Measurements from ENCODE around the gene GP5.

GP5 gene

DNA sequence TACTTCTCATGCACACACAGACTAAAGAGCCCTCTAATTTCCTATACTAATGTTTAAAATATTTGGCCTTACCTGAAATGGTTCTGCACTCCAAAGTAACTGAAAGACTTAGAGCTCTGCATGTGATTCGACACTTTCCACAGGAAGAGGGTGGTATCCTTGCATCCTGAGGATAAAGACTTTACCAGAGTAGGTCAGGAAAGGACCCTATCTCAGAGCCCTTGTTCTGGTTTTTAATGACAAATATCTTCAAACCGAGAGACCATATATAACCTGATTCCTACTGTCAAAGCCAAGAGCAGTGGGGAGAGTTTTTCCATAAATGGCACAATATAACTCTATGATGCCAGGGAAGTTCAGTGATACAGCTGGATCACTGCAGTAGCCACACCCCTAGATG, at the start of gene GP5:
Gene GP5, minus strand, starts transcription at position 101 of the 400 bp plus-strand sequence. CDS start 984 bp downstream, outside the sequence.
- DNase-seq = no peak

DNA sequence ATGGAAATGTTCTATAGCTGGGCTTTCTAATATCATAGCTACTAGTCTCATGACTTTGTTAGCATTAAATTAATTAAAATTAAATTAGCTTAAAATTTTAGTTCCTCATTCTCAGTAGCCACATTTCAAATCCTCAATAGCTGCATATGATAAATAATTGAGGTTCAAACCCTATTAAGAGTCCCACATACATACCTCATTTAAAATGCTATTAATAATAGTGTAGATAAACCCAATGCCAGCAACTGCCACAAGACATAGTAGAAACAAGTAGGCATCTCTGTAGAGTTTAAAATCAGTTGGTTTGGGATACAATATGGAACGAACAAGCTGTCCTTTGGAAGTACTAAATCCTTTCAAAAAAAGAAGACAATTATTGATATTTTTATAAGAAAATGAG, 48.6 kb upstream of the GP5 start:
- DNase-seq = no peak

DNA sequence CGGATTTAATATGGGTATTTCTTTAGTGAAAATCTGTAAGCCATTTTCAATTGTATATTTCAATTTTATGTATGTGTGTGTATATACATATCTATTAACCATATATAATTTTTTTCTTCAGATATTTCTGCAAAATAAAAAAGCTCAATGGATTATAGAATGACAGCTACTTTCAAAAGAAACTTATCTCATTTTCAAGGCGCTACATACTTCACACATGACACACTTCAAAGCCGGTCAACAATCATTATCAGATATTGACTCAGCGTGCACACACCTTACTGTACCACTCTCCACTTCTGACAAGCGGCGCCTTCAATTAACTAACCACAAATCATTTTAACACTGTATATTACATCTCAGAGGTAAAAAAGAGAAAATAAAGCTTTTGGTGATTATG, 48.1 kb upstream of the GP5 start:
- no peak for DNase-seq

GRCh38 chr3:194446754-194447153, 47.7 kb upstream of the GP5 start:
- no peak for DNase-seq

- DNase-seq = no peak
Observed at GRCh38 chr3:194446172-194446571, 47.1 kb upstream of the GP5 start.

- no peak for DNase-seq
Observed at GRCh38 chr3:194443901-194444300, 44.8 kb upstream of the GP5 start.

- DNase-seq = no peak
Observed at GRCh38 chr3:194440756-194441155, 41.7 kb upstream of the GP5 start.

DNA sequence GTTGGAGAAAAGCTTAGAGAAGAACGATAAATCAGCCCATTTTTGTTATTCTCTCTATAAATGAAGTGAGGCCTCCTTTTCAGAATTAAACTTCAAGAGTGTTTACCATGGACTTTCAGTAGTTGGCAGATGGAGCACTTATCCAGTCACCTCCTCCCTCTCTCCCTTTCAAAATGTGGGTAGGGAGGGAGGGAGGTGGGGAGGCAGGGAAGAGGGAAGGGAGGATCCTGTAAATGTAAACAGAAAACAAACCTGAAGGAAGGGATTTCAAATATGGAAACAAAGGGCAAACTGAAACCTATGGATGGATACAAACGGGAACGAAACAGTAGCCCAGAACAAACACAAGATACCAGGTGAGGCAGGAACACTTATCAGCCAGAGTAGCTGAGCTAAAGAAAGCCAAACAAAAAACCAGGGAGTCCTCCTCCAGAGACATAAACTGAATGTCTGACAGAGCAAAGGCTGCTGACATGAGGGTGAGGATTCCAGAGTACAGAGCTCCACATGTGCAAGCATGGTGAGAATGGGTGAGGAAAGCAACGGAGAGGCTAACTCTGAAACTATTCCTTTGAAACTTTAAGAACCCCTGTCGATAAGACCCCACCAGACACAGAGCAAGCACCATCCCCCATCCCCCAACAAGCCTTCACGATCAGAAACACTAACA, 41.0 kb upstream of the GP5 start:
- no peak for DNase-seq

DNA sequence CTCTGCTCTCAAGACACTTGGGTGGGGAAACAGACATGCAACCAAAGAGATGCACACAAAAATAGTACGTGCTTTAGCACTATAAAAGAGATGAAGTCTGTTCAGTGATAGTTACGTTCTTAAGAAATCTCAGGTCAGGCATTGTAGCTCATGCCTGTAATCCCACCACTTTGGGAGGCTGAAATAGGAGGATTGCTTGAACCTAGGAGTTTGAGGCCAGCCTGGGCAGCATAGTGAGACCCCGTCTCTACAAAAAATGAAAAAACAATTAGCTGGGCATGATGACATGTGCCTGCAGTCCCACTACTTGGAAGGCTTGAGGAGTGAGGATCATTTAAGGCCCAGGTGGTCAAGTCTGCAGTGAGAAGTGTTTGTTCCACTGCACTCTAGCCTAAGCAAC, 35.4 kb upstream of the GP5 start:
- no peak for DNase-seq

- no peak for DNase-seq
Observed at GRCh38 chr3:194431554-194431953, 32.5 kb upstream of the GP5 start.

DNA sequence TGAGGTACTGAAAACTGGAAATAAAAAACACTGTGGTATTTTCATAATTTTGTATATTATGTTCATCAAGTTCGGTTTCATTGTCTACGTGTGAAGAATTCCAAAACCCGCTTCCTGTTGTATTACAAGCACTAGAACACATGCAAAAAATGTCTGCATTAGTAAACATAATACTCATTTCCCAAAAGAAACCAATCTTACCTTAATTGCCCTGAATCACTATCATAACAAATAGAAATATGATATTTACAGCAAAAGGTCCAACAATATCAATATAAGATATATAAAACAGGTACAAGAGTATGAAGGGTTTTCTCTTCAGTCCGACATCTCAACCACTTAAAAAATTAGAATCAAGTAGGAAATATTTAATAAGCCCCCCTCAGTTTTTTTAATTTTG, 26.3 kb upstream of the GP5 start:
- DNase-seq = no peak

- no peak for DNase-seq
Observed at GRCh38 chr3:194424953-194425352, 25.9 kb upstream of the GP5 start.

DNA sequence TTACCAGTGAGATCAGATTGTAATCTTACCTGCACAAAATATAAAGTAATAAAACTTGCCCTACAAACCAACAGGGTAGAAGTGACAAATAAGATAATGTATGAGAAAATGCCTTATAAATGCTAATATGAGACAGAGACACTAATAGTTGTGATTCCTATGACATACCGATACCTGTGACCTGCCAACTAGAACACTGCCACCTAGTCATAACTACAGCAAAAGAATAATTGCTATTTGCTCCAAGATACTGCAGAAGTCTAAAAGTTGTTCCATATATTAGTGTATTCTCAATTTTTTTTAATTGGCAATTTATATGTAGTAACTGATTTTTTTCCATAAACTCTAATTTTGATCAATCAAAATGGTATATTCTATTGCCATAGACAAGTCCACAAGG, 25.3 kb upstream of the GP5 start:
- DNase-seq = no peak

- no peak for DNase-seq
Observed at GRCh38 chr3:194423317-194423716, 24.3 kb upstream of the GP5 start.

DNA sequence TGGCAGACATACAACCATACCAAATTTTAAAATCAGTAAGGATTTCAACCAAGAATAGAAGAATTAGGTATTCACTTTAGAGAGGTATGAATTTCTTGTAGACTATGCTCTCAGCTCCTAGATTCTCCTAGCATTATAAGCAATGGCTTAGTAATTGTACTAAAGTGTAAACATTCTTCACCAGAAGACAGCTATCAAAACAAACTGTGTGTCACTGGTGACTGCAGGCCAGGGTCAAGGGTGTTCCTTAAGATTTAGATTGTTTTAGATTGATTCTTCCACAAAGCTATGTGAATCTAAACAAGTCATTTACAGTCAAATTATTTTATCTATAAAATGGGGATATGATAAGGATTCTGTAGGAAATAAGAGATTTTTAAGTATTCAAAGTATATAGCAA, 23.1 kb upstream of the GP5 start:
- DNase-seq = no peak

- no peak for DNase-seq
Observed at GRCh38 chr3:194418671-194419070, 19.6 kb upstream of the GP5 start.

- DNase-seq = no peak
Observed at GRCh38 chr3:194407423-194407822, 8.4 kb upstream of the GP5 start.

DNA sequence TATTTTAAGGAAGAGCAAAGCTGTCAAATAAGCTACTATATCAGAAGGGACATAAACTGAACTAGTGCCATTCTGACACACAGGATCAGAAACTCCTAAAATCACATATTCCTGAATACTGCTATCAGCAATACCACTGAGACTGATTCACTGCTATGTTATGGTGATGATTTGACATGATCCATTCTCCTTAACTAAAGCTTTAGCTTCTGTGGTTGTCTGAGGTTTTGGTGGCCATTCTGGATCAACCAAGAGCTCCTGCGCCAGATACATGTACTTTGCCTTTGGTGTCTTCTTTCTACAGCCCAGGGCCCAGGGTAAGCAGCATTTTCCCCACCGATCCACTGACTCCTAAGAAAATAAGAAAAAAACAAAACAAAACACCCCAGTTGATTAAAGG, 6.7 kb upstream of the GP5 start:
- DNase-seq = no peak

DNA sequence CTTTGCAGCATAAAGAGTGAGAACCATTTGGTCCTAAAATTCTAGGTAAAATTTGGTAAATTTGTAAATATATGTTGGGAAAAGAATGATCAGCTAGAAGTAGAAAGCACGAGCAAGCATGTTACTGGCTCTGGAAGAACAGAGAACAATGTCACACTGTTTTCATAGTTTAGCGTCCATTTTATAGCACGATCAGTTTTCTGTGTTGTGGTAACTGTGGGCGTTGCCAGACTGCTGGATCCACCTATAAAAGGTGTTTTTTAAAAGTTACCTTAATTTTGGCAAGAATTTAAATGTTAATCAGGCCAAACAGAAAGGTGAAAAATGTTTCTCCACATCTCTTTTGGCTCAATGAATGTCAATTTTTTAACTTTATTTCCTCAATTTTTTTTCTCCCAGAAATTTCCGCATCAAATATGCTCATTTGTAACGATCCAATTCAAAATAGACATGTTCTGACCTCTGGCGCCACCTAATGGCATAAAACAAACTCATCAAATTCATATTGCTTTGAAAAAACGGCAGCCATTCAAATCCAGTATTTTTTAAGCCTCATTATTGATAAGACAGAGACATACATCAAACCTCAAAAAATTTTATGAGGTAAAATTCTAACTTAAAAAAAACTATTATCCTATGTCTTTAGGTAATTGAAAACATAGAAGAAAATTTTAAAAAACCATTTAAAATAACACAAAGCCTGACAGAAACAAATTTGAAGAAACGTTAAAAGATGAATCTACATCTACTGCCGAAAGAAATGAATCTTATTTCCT, 5.5 kb upstream of the GP5 start:
- DNase-seq = peak; percentile 82

- DNase-seq = no peak
Observed at GRCh38 chr3:194401868-194402329, 2.8 kb upstream of the GP5 start.

DNA sequence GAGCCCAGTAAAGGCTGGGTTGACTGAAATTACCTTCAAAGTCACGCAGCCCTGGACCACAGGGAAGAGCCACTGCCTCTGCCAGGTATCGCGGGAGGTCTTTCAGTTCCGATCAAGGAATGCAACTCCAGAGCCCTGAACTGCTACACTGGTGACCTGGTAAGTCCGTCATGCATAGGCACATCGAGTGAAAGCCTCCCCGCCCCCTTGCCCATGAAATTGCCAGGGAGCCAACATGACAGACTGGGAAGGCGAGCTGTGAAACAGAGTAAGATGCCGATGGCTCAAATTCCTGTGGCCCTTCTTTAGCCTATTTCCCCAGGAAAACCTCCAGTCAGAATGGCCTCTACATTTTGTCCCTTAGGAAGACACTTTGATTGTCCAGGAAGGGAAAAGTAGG, 2.3 kb upstream of the GP5 start:
- DNase-seq = no peak

- no peak for DNase-seq
Observed at GRCh38 chr3:194399874-194400411, 877 bp upstream of the GP5 start.

DNA sequence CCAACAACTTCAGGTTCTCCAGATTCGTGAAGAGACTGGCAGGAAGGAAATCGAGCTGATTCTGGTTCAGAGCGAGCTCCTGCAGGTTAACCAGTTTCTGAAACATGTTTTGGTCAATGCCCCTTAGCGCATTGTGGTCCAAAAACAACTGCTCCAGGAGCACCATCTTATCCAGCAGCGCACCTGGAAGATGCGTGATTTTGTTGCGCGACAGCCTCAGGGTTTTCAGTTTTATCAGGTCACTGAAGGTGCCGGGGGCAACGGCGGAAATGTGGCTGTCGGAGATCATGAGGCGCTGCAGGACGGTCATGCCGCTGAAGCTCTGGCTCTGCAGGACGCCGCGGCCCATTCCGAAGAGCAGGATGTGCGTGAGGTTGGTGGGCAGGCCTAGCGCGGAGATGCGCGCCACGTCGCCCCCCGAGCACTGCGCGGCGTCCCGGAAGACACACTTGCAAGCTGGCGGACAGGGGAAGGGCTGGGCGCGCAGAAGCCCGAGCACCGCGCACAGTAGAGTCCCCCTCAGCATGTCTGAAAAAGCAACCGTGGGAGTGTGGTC, 1.2 kb downstream of the GP5 start:
- peak; percentile 33 for DNase-seq

All from hematopoietic multipotent progenitor cell treated with erythropoietin and hydrocortisone succinate and interleukin-3 and kit ligand, for 6 days (in vitro differentiated cells).